Posterior vena cava (tissue), 2 donors: ENCODE results near the gene NDUFB11. TPM values are rescaled to one million over a fixed set of nuclear protein-coding genes. Genes with fewer than 3 reads are reported as not detected.
A peak's percentile ranks its signal among the peaks of the same experiment; 100 is the strongest.
"Not testable (repeated sequence)": the region's sequence is repeated elsewhere in the genome, so short reads cannot be mapped to it uniquely, and the experiment has no call there.

Experiments
- DNase-seq: peaks from one replicate; pipeline ENCODE4 v3.0.0-alpha.2; 2020; ENCODE audit warnings: low spot score
- intact Hi-C, 2 donors: fragments of 100-400 bp; cut with DNase I; formaldehyde crosslinking; loops; one replicate each; pipeline versions ENCODE4 v1.14.1 to v1.14.2; 2022 to 2023
- total RNA-seq, 2 donors: library from RNA; stranded (reverse); fragmentation: NEBNext Ultra II Directional; extraction: Animal tissue kit (Norgen Biotek cat#: 25700); gene quantifications; one replicate each; pipeline ENCODE4 v1.2.1, GENCODE V29; 2021
- donor health status: DM: yes; HTN: yes; CAD: no.
- donor health status: DM: yes; HTN: yes; CAD: no.

The NDUFB11 gene
- total RNA-seq, 2 donors from 2014 or later, result 35.7 to 44.0 TPM

- intact Hi-C loops, result no loop called here
Measured at GRCh38 chrX:47156611-47157520, 12.4 kb upstream of the NDUFB11 start.

GRCh38 chrX:47151435-47151834 lies 6.9 kb upstream of the NDUFB11 start:
- DNase-seq, result no peak
- intact Hi-C loops, result no loop called here

More at GRCh38 chrX:47156611-47157520, 12.4 kb upstream of the NDUFB11 start:
- peak; percentile 72 for DNase-seq

- DNase-seq, result no peak
- intact Hi-C loops, result no loop called here
Measured at GRCh38 chrX:47148946-47149345, 4.4 kb upstream of the NDUFB11 start.

- DNase-seq, result no peak
- intact Hi-C loops, result no loop called here
Measured at GRCh38 chrX:47146936-47147859, 2.7 kb upstream of the NDUFB11 start.

GRCh38 chrX:47146121-47146935 lies 1.8 kb upstream of the NDUFB11 start:
- intact Hi-C loops, result no loop called here
- no peak for DNase-seq

- no peak for DNase-seq
- intact Hi-C loops, result no loop called here
Measured at GRCh38 chrX:47145395-47146120, 1.1 kb upstream of the NDUFB11 start.

- DNase-seq, result no peak
- intact Hi-C loops, result no loop called here
Measured at GRCh38 chrX:47143894-47144625, 442 bp downstream of the NDUFB11 start.

GRCh38 chrX:47138171-47138570 lies 6.3 kb downstream of the NDUFB11 start:
- DNase-seq, result no peak
- intact Hi-C loops, result no loop called here

GRCh38 chrX:47135650-47136049 lies 8.9 kb downstream of the NDUFB11 start:
- intact Hi-C loops, DNase-seq: not testable (repeated sequence)

- DNase-seq, result no peak
Measured at GRCh38 chrX:47133493-47133892, 11.0 kb downstream of the NDUFB11 start.

GRCh38 chrX:47129899-47130358 lies 14.6 kb downstream of the NDUFB11 start:
- intact Hi-C loops, result no loop called here
- DNase-seq, result no peak

More at GRCh38 chrX:47133493-47133892, 11.0 kb downstream of the NDUFB11 start:
- intact Hi-C loops, result no loop called here

- intact Hi-C loops, result no loop called here
- peak; percentile 95 for DNase-seq
Measured at GRCh38 chrX:47129157-47129898, 15.2 kb downstream of the NDUFB11 start.

GRCh38 chrX:47124466-47124865 lies 20.0 kb downstream of the NDUFB11 start:
- intact Hi-C loops, DNase-seq: not testable (repeated sequence)

- intact Hi-C loops, DNase-seq: not testable (repeated sequence)
Measured at GRCh38 chrX:47116551-47117110, 27.9 kb downstream of the NDUFB11 start.

GRCh38 chrX:47112316-47112954 lies 32.1 kb downstream of the NDUFB11 start:
- intact Hi-C loops, result no loop called here
- no peak for DNase-seq

- intact Hi-C loops, DNase-seq: not testable (repeated sequence)
Measured at GRCh38 chrX:47110936-47111615, 33.4 kb downstream of the NDUFB11 start.
